Measurements from ENCODE around the gene NSMCE1.

- TF ChIP-seq, protein P1, sequence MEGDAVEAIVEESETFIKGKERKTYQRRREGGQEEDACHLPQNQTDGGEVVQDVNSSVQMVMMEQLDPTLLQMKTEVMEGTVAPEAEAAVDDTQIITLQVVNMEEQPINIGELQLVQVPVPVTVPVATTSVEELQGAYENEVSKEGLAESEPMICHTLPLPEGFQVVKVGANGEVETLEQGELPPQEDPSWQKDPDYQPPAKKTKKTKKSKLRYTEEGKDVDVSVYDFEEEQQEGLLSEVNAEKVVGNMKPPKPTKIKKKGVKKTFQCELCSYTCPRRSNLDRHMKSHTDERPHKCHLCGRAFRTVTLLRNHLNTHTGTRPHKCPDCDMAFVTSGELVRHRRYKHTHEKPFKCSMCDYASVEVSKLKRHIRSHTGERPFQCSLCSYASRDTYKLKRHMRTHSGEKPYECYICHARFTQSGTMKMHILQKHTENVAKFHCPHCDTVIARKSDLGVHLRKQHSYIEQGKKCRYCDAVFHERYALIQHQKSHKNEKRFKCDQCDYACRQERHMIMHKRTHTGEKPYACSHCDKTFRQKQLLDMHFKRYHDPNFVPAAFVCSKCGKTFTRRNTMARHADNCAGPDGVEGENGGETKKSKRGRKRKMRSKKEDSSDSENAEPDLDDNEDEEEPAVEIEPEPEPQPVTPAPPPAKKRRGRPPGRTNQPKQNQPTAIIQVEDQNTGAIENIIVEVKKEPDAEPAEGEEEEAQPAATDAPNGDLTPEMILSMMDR (conservative IDR thresholded peaks at IDR 0.05; ENCODE audit: low read depth, low read length), result no peak
- TF ChIP-seq EZH2 (IDR thresholded peaks at IDR 0.05; ENCODE audit: borderline replicate concordance, low read depth, low read length, poor library complexity, severe bottlenecking), result no peak
Observed at GRCh38 chr16:27232901-27233625, 35.5 kb downstream of the NSMCE1 start.

Measured in A673 (cell line).